ENCODE measurements around the gene TKFC.

Gene TKFC

GRCh38 chr11:61332797-61333549 lies at the start of gene TKFC, which contains the start of gene DDB1:
Gene TKFC, plus strand, starts transcription at chr11:61333228. Its CDS starts 1,501 bp downstream, at chr11:61334729.
Gene DDB1, minus strand, starts transcription at chr11:61333105. Its CDS starts 137 bp downstream, at chr11:61332968.
- peak; percentile 76 to 96 for DNase-seq

GRCh38 chr11:61283613-61284012 lies 49.4 kb upstream of the TKFC start:
- DNase-seq: no peak

- no peak for DNase-seq
These were observed 45.6 kb upstream of the TKFC start for GRCh38 chr11:61287338-61287977.

- DNase-seq: no peak
These were observed 41.9 kb upstream of the TKFC start for GRCh38 chr11:61290905-61291690.

GRCh38 chr11:61292356-61292755 lies 40.7 kb upstream of the TKFC start:
- DNase-seq: no peak

GRCh38 chr11:61293867-61294716 lies 38.9 kb upstream of the TKFC start:
- no peak for DNase-seq

- no peak for DNase-seq
These were observed 38.1 kb upstream of the TKFC start, which contains the start of gene VWCE for GRCh38 chr11:61294717-61295595. Gene VWCE, minus strand, starts transcription at chr11:61295316. Its CDS starts 279 bp downstream, at chr11:61295037.

GRCh38 chr11:61295596-61295926 lies 37.5 kb upstream of the TKFC start:
- no peak for DNase-seq

- DNase-seq: no peak
These were observed 35.7 kb upstream of the TKFC start for GRCh38 chr11:61297341-61297740.

- no peak for DNase-seq
These were observed 35.3 kb upstream of the TKFC start for GRCh38 chr11:61297746-61298145.

GRCh38 chr11:61298663-61299244 lies 34.3 kb upstream of the TKFC start:
- DNase-seq: no peak

GRCh38 chr11:61302550-61302949 lies 30.5 kb upstream of the TKFC start:
- DNase-seq: no peak

GRCh38 chr11:61303725-61304124 lies 29.3 kb upstream of the TKFC start:
- no peak for DNase-seq

GRCh38 chr11:61305417-61305816 lies 27.6 kb upstream of the TKFC start:
- DNase-seq: no peak

- DNase-seq: no peak
These were observed 26.8 kb upstream of the TKFC start for GRCh38 chr11:61306221-61306620.

- no peak for DNase-seq
These were observed 25.7 kb upstream of the TKFC start for GRCh38 chr11:61307354-61307753.

GRCh38 chr11:61309141-61309540 lies 23.9 kb upstream of the TKFC start:
- DNase-seq: no peak

- DNase-seq: no peak
These were observed 23.3 kb upstream of the TKFC start for GRCh38 chr11:61309739-61310138.

- no peak for DNase-seq
These were observed 22.3 kb upstream of the TKFC start for GRCh38 chr11:61310749-61311148.

- no peak for DNase-seq
These were observed 17.8 kb upstream of the TKFC start for GRCh38 chr11:61315260-61315659.

Measured in NCI-H187 (cell line).